SK-MEL-5 (cell line): ENCODE results near the gene EDRF1. TPM values are rescaled to one million over a fixed set of nuclear protein-coding genes. Genes with fewer than 3 reads are reported as not detected.

Experiments
- DNase-seq: peaks from one replicate; pipeline ENCODE4 v3.0.0-alpha.2; 2016; ENCODE audit warnings: low read depth, low spot score
- in situ Hi-C: cut with HindIII; loops from 2 replicates; pipeline ENCODE4 v1.10.0; 2016; ENCODE audit warnings: low sequenced_read_pairs, high pct_unique_total_duplicates, low pct_unique_long_range_greater_than_20kb
- total RNA-seq: library from RNA; depleted of rRNA; stranded (reverse); fragments of >200 nt; shearing (Covaris generic); gene quantifications from 2 replicates; pipeline ENCODE4 v1.2.3, GENCODE V29; 2014

Gene EDRF1
- total RNA-seq, 1 experiment from 2014 or later = 16.5 TPM

- in situ Hi-C loops = no loop called here
- DNase-seq = no peak
Observed at GRCh38 chr10:125777806-125778205, 58.3 kb downstream of the EDRF1 start.

GRCh38 chr10:125778556-125778955 lies 59.0 kb downstream of the EDRF1 start:
- no peak for DNase-seq
- in situ Hi-C loops = no loop called here

GRCh38 chr10:125779403-125780327 lies 60.2 kb downstream of the EDRF1 start:
- in situ Hi-C loops = no loop called here
- no peak for DNase-seq

- DNase-seq = no peak
- in situ Hi-C loops = no loop called here
Observed at GRCh38 chr10:125781374-125781773, 61.9 kb downstream of the EDRF1 start.

- in situ Hi-C loops = no loop called here
- DNase-seq = no peak
Observed at GRCh38 chr10:125782054-125782453, 62.5 kb downstream of the EDRF1 start.

GRCh38 chr10:125782616-125783015 lies 63.1 kb downstream of the EDRF1 start:
- in situ Hi-C loops = no loop called here
- DNase-seq = no peak

- in situ Hi-C loops = no loop called here
- DNase-seq = no peak
Observed at GRCh38 chr10:125783408-125783807, 63.9 kb downstream of the EDRF1 start.

GRCh38 chr10:125783957-125784356 lies 64.4 kb downstream of the EDRF1 start:
- in situ Hi-C loops = no loop called here
- no peak for DNase-seq

- in situ Hi-C loops = no loop called here
- DNase-seq = no peak
Observed at GRCh38 chr10:125785791-125786190, 66.3 kb downstream of the EDRF1 start.

GRCh38 chr10:125788156-125789034 lies 68.9 kb downstream of the EDRF1 start:
- in situ Hi-C loops = no loop called here
- DNase-seq = no peak

- no peak for DNase-seq
- in situ Hi-C loops = no loop called here
Observed at GRCh38 chr10:125792342-125793300, 73.1 kb downstream of the EDRF1 start.

- in situ Hi-C loops = no loop called here
- peak; percentile 59 for DNase-seq
Observed at GRCh38 chr10:125795128-125795527, 75.6 kb downstream of the EDRF1 start.

- no peak for DNase-seq
Observed at GRCh38 chr10:125795637-125796190, 76.2 kb downstream of the EDRF1 start.

GRCh38 chr10:125797424-125797823 lies 77.9 kb downstream of the EDRF1 start:
- in situ Hi-C loops = no loop called here
- no peak for DNase-seq

More at GRCh38 chr10:125795637-125796190, 76.2 kb downstream of the EDRF1 start:
- in situ Hi-C loops = no loop called here

GRCh38 chr10:125797994-125798662 lies 78.6 kb downstream of the EDRF1 start:
- no peak for DNase-seq
- in situ Hi-C loops = no loop called here

GRCh38 chr10:125799451-125800182 lies 80.1 kb downstream of the EDRF1 start:
- DNase-seq = no peak
- in situ Hi-C loops = no loop called here
